ENCODE measurements around the gene TBXT. TPM values are rescaled to one million over a fixed set of nuclear protein-coding genes. Genes with fewer than 3 reads are reported as not detected.

The TBXT gene
- total RNA-seq, 1 donor from 2014 or later = not detected

DNA sequence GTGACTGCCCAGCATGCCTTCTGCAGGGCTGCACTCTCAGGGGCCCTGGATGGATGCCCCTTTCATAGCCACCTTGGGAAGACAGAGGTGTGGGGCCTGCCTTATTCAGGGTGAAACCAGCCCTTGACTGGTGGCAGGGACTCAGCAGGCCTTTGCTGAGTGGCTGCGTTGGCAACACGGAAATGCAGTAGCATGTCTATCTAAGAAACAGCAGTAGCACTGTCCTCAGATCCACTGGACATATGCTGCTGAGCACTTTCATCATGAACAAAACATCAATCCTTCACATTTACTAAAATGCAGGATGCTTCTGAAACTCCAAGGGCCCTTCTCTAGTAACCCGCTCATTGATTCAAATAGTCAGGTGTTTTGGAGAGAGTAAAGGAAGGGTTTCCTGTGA is 4.9 kb upstream of the TBXT start:
- Mint-ChIP-seq H3K36me3 (ENCODE audit: unreplicated experiment) (no peaks in the 10 kb centered on the region), H3K27ac (ENCODE audit: unreplicated experiment) (no peak overlapping the region), H3K4me3 (ENCODE audit: unreplicated experiment) (no peak overlapping the region), H3K4me1 (ENCODE audit: low read depth, unreplicated experiment) (peaks cover 5% of the 10 kb centered on the region), H3K9me3 (ENCODE audit: unreplicated experiment) (peaks cover 8% of the 10 kb centered on the region), H3K27me3 (ENCODE audit: unreplicated experiment) (peaks cover 16% of the 10 kb centered on the region)
- TF ChIP-seq, protein P1, sequence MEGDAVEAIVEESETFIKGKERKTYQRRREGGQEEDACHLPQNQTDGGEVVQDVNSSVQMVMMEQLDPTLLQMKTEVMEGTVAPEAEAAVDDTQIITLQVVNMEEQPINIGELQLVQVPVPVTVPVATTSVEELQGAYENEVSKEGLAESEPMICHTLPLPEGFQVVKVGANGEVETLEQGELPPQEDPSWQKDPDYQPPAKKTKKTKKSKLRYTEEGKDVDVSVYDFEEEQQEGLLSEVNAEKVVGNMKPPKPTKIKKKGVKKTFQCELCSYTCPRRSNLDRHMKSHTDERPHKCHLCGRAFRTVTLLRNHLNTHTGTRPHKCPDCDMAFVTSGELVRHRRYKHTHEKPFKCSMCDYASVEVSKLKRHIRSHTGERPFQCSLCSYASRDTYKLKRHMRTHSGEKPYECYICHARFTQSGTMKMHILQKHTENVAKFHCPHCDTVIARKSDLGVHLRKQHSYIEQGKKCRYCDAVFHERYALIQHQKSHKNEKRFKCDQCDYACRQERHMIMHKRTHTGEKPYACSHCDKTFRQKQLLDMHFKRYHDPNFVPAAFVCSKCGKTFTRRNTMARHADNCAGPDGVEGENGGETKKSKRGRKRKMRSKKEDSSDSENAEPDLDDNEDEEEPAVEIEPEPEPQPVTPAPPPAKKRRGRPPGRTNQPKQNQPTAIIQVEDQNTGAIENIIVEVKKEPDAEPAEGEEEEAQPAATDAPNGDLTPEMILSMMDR (IDR thresholded peaks at IDR 0.05; ENCODE audit: partially characterized antibody, unreplicated experiment) = no peak
- DNase-seq = no peak

DNA sequence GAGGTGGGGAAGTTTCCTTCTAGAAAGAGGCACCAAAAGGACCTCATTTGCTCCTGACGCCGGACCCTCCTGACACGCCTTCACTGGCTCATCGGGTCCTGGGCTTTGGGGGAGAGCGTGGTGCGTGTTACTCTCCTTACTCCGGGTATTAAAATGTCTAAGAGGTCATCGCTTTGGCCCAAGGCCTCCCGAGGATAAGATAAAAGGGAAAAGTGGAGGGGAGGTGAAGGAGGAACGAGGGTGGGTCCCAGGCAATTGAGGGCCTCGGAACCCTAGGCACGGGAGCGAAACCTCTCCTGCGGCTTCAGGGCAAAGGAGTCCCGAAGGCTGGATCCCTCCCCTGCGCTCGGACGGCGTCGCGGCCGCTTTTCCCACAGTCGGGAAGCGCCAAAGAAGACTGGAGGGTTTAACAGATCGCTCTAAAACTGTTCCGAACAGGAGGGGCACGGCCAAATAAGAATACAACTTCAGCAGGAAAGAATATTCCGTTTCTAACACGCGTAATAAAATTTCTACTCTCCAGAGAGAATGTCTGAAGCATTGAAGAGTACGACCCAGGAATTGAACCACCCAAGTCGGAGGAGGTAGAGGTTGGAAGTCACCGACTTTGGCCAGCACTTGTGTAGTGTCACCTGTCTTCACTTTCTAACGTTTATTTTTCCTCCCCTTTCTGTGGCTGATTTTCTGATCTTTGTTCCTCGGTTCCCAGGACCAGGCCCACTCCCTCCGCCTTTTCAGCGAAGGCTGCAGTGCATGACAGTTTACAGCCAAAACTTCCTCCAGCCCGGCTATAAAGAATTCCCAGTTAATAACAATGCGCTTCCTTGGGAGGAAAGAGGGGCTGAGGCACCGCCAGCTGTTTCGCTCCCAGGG is 2.1 kb upstream of the TBXT start:
- DNase-seq = no peak

DNA sequence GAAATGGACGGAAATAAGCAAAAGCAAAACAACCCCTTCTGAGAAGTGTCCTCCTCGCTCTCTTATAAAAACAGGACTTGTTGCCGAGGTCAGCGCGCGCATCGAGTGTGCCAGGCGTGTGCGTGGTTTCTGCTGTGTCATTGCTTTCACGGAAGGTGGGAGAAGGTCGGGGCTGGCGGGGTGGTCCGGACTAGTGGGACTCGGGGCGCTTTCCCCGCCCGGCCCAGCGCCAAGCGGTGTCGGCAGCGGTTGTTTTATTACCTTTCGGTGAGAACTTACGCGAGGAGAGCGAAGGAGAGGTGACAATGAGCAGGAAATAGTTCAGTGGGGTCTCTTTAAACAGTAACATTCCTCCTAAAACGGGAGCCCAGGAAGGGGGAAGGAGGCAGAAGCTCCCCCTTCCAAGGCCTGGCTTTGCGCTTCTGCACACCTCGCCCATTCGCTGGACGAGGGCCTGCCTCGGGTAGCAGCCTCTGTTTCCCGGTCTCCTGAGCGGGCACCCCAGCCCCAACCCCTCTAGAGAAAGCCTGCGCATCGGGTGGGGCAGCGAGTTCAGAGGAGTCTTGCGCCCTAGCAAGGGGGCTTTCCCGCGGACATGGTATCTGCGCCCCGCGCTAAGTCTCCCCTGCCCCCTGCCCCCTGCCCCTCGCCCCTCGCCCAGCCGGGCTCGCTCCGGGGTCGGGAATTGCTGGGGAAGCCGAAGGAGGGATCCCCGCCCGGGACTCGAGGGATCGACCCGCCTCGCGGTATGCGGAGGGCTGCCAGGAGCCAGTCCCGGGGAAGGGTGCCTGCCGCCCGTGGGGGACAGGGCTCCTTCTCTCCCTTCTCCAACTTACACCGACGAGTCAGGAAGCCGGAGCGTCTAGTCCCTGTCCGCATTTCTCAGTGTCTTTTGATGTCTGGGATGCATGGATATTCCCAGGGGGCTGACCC is 1.2 kb upstream of the TBXT start:
- H3K4me1 Mint-ChIP-seq (ENCODE audit: low read depth, unreplicated experiment) = peaks cover 5% of the 10 kb centered on the region
- peak; percentile 20 for DNase-seq
- peaks cover 29% of the 10 kb centered on the region for H3K27me3 Mint-ChIP-seq (ENCODE audit: unreplicated experiment)
- peaks cover 10% of the 10 kb centered on the region for H3K9me3 Mint-ChIP-seq (ENCODE audit: unreplicated experiment)
- TF ChIP-seq, protein P1 (IDR thresholded peaks at IDR 0.05; ENCODE audit: partially characterized antibody, unreplicated experiment) = no peak
- no peaks in the 10 kb centered on the region for H3K36me3 Mint-ChIP-seq (ENCODE audit: unreplicated experiment)
- peak overlapping the region; percentile 17 for H3K27ac Mint-ChIP-seq (ENCODE audit: unreplicated experiment)
- H3K4me3 Mint-ChIP-seq (ENCODE audit: unreplicated experiment) = peak overlapping the region; percentile 85

More for the DNA sequence above, 2.1 kb upstream of the TBXT start:
- no peaks in the 10 kb centered on the region for H3K36me3 Mint-ChIP-seq (ENCODE audit: unreplicated experiment)
- peaks cover 5% of the 10 kb centered on the region for H3K4me1 Mint-ChIP-seq (ENCODE audit: low read depth, unreplicated experiment)
- TF ChIP-seq, protein P1 (IDR thresholded peaks at IDR 0.05; ENCODE audit: partially characterized antibody, unreplicated experiment) = no peak
- no peak overlapping the region for H3K27ac Mint-ChIP-seq (ENCODE audit: unreplicated experiment)
- H3K27me3 Mint-ChIP-seq (ENCODE audit: unreplicated experiment) = peaks cover 25% of the 10 kb centered on the region
- H3K4me3 Mint-ChIP-seq (ENCODE audit: unreplicated experiment) = peak overlapping the region; percentile 55
- H3K9me3 Mint-ChIP-seq (ENCODE audit: unreplicated experiment) = peaks cover 8% of the 10 kb centered on the region

DNA sequence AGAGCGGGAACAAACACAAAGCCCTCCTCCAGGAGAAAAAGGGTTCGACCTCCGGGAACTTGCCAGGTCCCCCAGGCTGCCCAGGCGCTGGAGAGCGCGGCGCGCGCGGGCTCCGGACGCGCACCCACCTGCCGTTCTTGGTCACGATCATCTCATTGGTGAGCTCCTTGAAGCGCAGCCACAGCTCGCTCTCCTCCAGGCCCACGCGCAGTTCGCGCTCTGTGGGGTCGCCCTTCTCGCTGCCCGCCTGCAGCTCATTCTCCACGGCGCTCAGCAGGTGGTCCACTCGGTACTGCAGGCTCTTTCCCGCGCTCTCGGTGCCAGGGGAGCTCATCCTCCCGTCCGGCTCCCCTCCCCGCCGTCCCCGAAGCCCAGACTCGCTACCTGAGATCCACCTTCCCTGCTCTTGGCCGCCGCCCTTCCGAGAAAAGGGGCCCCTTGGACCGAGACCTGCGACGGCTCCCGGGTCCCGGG is 356 bp downstream of the TBXT start:
- Mint-ChIP-seq H3K4me1 (ENCODE audit: low read depth, unreplicated experiment) (peaks cover 5% of the 10 kb centered on the region), H3K36me3 (ENCODE audit: unreplicated experiment) (no peaks in the 10 kb centered on the region), H3K9me3 (ENCODE audit: unreplicated experiment) (peaks cover 10% of the 10 kb centered on the region), H3K27ac (ENCODE audit: unreplicated experiment) (no peak overlapping the region), H3K4me3 (ENCODE audit: unreplicated experiment) (no peak overlapping the region), H3K27me3 (ENCODE audit: unreplicated experiment) (peaks cover 35% of the 10 kb centered on the region)
- TF ChIP-seq, protein P1 (IDR thresholded peaks at IDR 0.05; ENCODE audit: partially characterized antibody, unreplicated experiment) = no peak
- no peak for DNase-seq
